Omental fat pad (tissue), 4 donors: ENCODE results near the gene ACR. TPM values are rescaled to one million over a fixed set of nuclear protein-coding genes. Genes with fewer than 3 reads are reported as not detected.
"Not testable (repeated sequence)": the region's sequence is repeated elsewhere in the genome, so short reads cannot be mapped to it uniquely, and the experiment has no call there.

Experiments
- ATAC-seq: fragments of 150-250 bp; one replicate; pipeline ENCODE4 v1.9.1; 2016; ENCODE audit warnings: mild to moderate bottlenecking, moderate library complexity; ENCODE audit not compliant: low FRiP score
- DNase-seq: peaks from one replicate; pipeline ENCODE4 v3.0.0-alpha.2; 2019; ENCODE audit warnings: low spot score
- CTCF ChIP-seq, 3 donors: fragments of 450-650 bp; IDR thresholded peaks; one replicate each; pipeline ENCODE4 v1.5.1; 2016 to 2017; ENCODE audit warnings: antibody characterized with exemption in 3 of 3, mild to moderate bottlenecking in 3 of 3, moderate library complexity in 2 of 3
- total RNA-seq, 4 donors: library from RNA; depleted of rRNA; stranded (reverse); fragments of >200 nt; gene quantifications; one replicate each; pipeline ENCODE4 v1.1.0, GENCODE V29; 2016

Gene ACR
- total RNA-seq, 4 donors from 2014 or later = 0.72 to 1.7 TPM; not detected in 2

- no peak for TF ChIP-seq CTCF (IDR thresholded peaks at IDR 0.05)
- DNase-seq (no peak), ATAC-seq (no peak)
Observed at GRCh38 chr22:50739894-50740293, 1.9 kb downstream of the ACR start.

- not testable (repeated sequence) for DNase-seq
Observed at GRCh38 chr22:50740714-50741113, 2.7 kb downstream of the ACR start.

GRCh38 chr22:50744424-50744823 is 6.4 kb downstream of the ACR start:
- DNase-seq, ATAC-seq: not testable (repeated sequence)

More at GRCh38 chr22:50740714-50741113, 2.7 kb downstream of the ACR start:
- ATAC-seq = not testable (repeated sequence)

- not testable (repeated sequence) for DNase-seq, ATAC-seq
Observed at GRCh38 chr22:50747521-50747920, 9.5 kb downstream of the ACR start.

GRCh38 chr22:50748630-50749029 is 10.6 kb downstream of the ACR start:
- not testable (repeated sequence) for DNase-seq, ATAC-seq

- ATAC-seq, DNase-seq: not testable (repeated sequence)
Observed at GRCh38 chr22:50749302-50750074, 11.5 kb downstream of the ACR start.

GRCh38 chr22:50755251-50755650 is 17.2 kb downstream of the ACR start:
- DNase-seq, ATAC-seq: not testable (repeated sequence)

- DNase-seq, ATAC-seq: not testable (repeated sequence)
Observed at GRCh38 chr22:50756406-50756805, 18.4 kb downstream of the ACR start.

GRCh38 chr22:50756949-50757491 is 19.0 kb downstream of the ACR start:
- not testable (repeated sequence) for DNase-seq, ATAC-seq

GRCh38 chr22:50759597-50760341 is 21.8 kb downstream of the ACR start:
- ATAC-seq, DNase-seq: not testable (repeated sequence)

GRCh38 chr22:50761829-50762228 is 23.8 kb downstream of the ACR start:
- not testable (repeated sequence) for DNase-seq, ATAC-seq

GRCh38 chr22:50764288-50764687 is 26.3 kb downstream of the ACR start:
- ATAC-seq, DNase-seq: not testable (repeated sequence)

- not testable (repeated sequence) for DNase-seq, ATAC-seq
Observed at GRCh38 chr22:50775132-50775531, 37.1 kb downstream of the ACR start.

- ATAC-seq, DNase-seq: not testable (repeated sequence)
Observed at GRCh38 chr22:50777631-50778030, 39.6 kb downstream of the ACR start.

- DNase-seq, ATAC-seq: not testable (repeated sequence)
Observed at GRCh38 chr22:50780244-50780643, 42.2 kb downstream of the ACR start.

- ATAC-seq = not testable (repeated sequence)
Observed at GRCh38 chr22:50782253-50782652, 44.2 kb downstream of the ACR start.

GRCh38 chr22:50783033-50783879 is 45.3 kb downstream of the ACR start, which contains the start of gene RABL2B:
TSS of gene RABL2B (minus strand) at chr22:50783636. CDS start at chr22:50782294, 1,342 bp downstream.
- DNase-seq = peak; percentile 55
- ATAC-seq = peak; percentile 100

More at GRCh38 chr22:50782253-50782652, 44.2 kb downstream of the ACR start:
- not testable (repeated sequence) for DNase-seq
